CD14-positive monocyte (primary cell): ENCODE measurements around the gene MSLN. TPM values are rescaled to one million over a fixed set of nuclear protein-coding genes. Genes with fewer than 3 reads are reported as not detected.

Experiments
- DNase-seq, 3 donors: peaks; one replicate each; pipeline ENCODE4 v3.0.0-alpha.2; 2011 to 2022
- H2AFZ ChIP-seq: 2 replicates; pipeline ENCODE4 v1.6.0; 2012; ENCODE audit warnings: mild to moderate bottlenecking, low read depth, low read length, inconsistent platforms; ENCODE audit not compliant: insufficient read depth, poor library complexity, severe bottlenecking
- H3K27ac ChIP-seq, 2 donors: 1 replicate in 1 of 2; 2 replicates in 1 of 2; pipeline ENCODE4 v1.5.1; 2012 to 2013; ENCODE audit warnings: low read length in 2 of 2, control low read depth in 1 of 2, inconsistent platforms in 1 of 2, low read depth in 1 of 2, mild to moderate bottlenecking in 1 of 2
- H3K27me3 ChIP-seq, 2 donors: one replicate each; pipeline versions ENCODE4 v1.6.0 to v1.6.1; 2011 to 2013; ENCODE audit warnings: low read length in 2 of 2; ENCODE audit not compliant: control insufficient read depth in 2 of 2, insufficient read depth in 2 of 2
- H3K36me3 ChIP-seq, 2 donors: replicated peaks in 1 of 2; 1 replicate in 1 of 2; 2 replicates in 1 of 2; pipeline versions ENCODE4 v1.5.1 to v1.6.1; 2012 to 2013; ENCODE audit warnings: low read length in 2 of 2, control low read depth in 1 of 2, inconsistent platforms in 1 of 2, mild to moderate bottlenecking in 1 of 2; ENCODE audit not compliant: insufficient read depth in 2 of 2, control insufficient read depth in 1 of 2
- H3K4me1 ChIP-seq, 2 donors: 1 replicate in 1 of 2; 2 replicates in 1 of 2; pipeline versions ENCODE4 v1.5.1 to v1.6.1; 2012 to 2013; ENCODE audit warnings: low read length in 2 of 2, control low read depth in 1 of 2, inconsistent platforms in 1 of 2, mild to moderate bottlenecking in 1 of 2, moderate library complexity in 1 of 2; ENCODE audit not compliant: insufficient read depth in 2 of 2, control insufficient read depth in 1 of 2
- H3K4me2 ChIP-seq: replicated peaks from 2 replicates; pipeline ENCODE3; 2012; ENCODE audit warnings: low read length, moderate library complexity, mild to moderate bottlenecking; ENCODE audit not compliant: poor library complexity, severe bottlenecking; ENCODE audit errors: extremely low read depth
- H3K4me3 ChIP-seq, 3 experiments: fragments of 200-600 bp in 1 of 3; sonication (generic) in 1 of 3; replicated peaks in 1 of 3; 1 replicate in 2 of 3; 2 replicates in 1 of 3; pipeline ENCODE4 v1.5.1; 2011 to 2013; ENCODE audit warnings: low read length in 3 of 3, mild to moderate bottlenecking in 3 of 3, control low read depth in 2 of 3, low read depth in 2 of 3, inconsistent platforms in 1 of 3, moderate library complexity in 1 of 3
- H3K79me2 ChIP-seq: 2 replicates; pipeline ENCODE4 v1.6.0; 2012; ENCODE audit warnings: mild to moderate bottlenecking, control low read depth, inconsistent platforms, low read length, moderate library complexity; ENCODE audit not compliant: insufficient read depth
- H3K9ac ChIP-seq: 2 replicates; pipeline ENCODE4 v1.6.0; 2017; ENCODE audit warnings: low read length, mild to moderate bottlenecking; ENCODE audit not compliant: insufficient read depth, poor library complexity, severe bottlenecking
- H3K9me3 ChIP-seq, 2 donors: replicated peaks in 1 of 2; 1 replicate in 1 of 2; 2 replicates in 1 of 2; pipeline versions ENCODE4 v1.5.1 to v1.6.1; 2012 to 2013; ENCODE audit warnings: low read length in 2 of 2, control low read depth in 1 of 2; ENCODE audit not compliant: control insufficient read depth in 1 of 2, insufficient read depth in 1 of 2
- H4K20me1 ChIP-seq: 2 replicates; pipeline ENCODE4 v1.6.0; 2012; ENCODE audit warnings: mild to moderate bottlenecking, low read length, control low read depth, moderate library complexity; ENCODE audit not compliant: insufficient read depth
- H3K27ac Mint-ChIP-seq, 7 donors: one replicate each; pipeline ENCODE4 v1.8.0; 2020; ENCODE audit warnings: mild to moderate bottlenecking in 7 of 7, mixed read lengths in 7 of 7, moderate library complexity in 6 of 7, inconsistent platforms in 2 of 7
- H3K27me3 Mint-ChIP-seq, 3 donors: one replicate each; pipeline ENCODE4 v1.8.0; 2021 to 2022; ENCODE audit warnings: low read depth in 3 of 3, mild to moderate bottlenecking in 3 of 3, mixed read lengths in 3 of 3, moderate library complexity in 3 of 3, inconsistent platforms in 1 of 3
- H3K36me3 Mint-ChIP-seq, 2 donors: one replicate each; pipeline ENCODE4 v1.8.0; 2020; ENCODE audit warnings: mixed read lengths in 2 of 2, inconsistent platforms in 1 of 2, mild to moderate bottlenecking in 1 of 2
- H3K4me1 Mint-ChIP-seq: one replicate; pipeline ENCODE4 v1.8.0; 2020; ENCODE audit warnings: mild to moderate bottlenecking, mixed read lengths
- H3K4me3 Mint-ChIP-seq, 2 donors: one replicate each; pipeline ENCODE4 v1.8.0; 2020; ENCODE audit warnings: mild to moderate bottlenecking in 2 of 2, mixed read lengths in 2 of 2, moderate library complexity in 1 of 2
- H3K9me3 Mint-ChIP-seq, 7 donors: one replicate each; pipeline ENCODE4 v1.8.0; 2020 to 2022; ENCODE audit warnings: mixed read lengths in 7 of 7, mild to moderate bottlenecking in 6 of 7, moderate library complexity in 6 of 7, inconsistent platforms in 2 of 7
- WGBS: methylation state at CpG from one replicate; pipeline ENCODE4 v1.1.5; 2013; ENCODE audit warnings: missing lambda C conversion rate; ENCODE audit not compliant: insufficient coverage; 5-methylcytosine and 5-hydroxymethylcytosine counted together
- intact Hi-C, 2 donors: fragments of 100-400 bp; cut with micrococcal nuclease; formaldehyde crosslinking; loops; one replicate each; pipeline versions ENCODE4 v1.15.0 to v1.15.1; 2023
- polyA plus RNA-seq, 3 donors: library from polyadenylated mRNA; depleted of rRNA in 1 of 3; unstranded in 2 of 3; stranded (reverse) in 1 of 3; fragments of 300-500 nt in 2 of 3; fragments of >200 nt in 1 of 3; fragmentation: Illumina TruSeq in 2 of 3; gene quantifications; 1 replicate in 2 of 3; 2 replicates in 1 of 3; pipeline ENCODE4 v1.2.3, GENCODE V29; 2012 to 2021
- TF ChIP-seq, protein P1 (sequence below): fragments of 200-600 bp; IDR thresholded peaks from one replicate; pipeline ENCODE4 v1.8.0; 2022; ENCODE audit warnings: antibody characterized with exemption, mild to moderate bottlenecking

Gene MSLN
- polyA plus RNA-seq, 3 donors, result 0.07 to 0.29 TPM; not detected in 1

DNA sequence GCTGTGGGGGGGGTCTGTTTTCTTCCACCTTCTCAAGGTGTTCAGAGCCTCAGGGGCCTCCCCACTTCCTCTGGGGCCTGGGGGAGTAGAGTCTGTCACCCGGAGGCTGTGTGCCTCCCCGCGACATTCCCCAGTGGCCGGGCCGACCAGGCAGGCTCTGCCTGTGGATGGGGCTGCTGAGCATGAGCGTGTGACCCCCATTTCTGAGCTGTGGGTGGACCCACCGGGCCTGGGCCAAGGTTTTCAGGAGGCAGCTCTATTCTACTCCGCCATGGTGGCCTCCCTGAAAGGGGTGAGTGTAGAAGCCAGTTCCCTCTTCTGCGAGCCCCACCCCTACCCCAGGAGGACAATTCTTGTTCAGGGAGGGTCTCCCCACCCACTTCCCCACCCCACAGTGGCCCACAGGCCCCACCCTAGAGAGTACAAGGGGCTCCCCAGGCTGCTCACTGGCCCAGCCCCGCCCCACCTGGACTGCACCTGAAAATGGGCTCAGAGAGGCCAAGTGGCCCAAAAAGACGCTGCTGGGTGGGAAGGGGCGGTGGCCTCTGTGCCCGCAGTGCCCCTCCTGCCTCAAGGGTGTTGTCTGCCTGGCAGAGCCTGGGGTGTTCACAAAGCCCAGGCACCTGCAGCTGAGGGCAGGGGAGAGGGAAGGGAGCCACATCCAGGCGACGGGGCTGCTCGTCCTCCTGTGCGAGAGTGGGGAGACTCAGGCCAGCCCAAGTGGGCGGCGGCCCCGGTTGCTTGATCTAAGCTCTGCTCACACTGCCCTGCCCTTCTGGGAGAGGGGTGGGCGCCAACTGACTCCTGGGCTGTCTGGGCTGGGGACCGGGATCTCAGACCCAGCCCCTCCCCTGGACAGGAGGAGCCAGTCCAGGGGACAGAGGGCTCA lies 1.3 kb downstream of the MSLN start:
- Histone ChIP-seq H3K36me3 (no peaks in the 10 kb centered on the region), H2AFZ (no peak overlapping the region), H3K4me1 (peaks cover 14% of the 10 kb centered on the region in 2 donors), H3K4me2 (no peak overlapping the region), H3K27ac (no peak overlapping the region), H3K9ac (no peak overlapping the region), H3K9me3 (no peaks in the 10 kb centered on the region), H3K79me2 (no peaks in the 10 kb centered on the region), H4K20me1 (no peaks in the 10 kb centered on the region), H3K27me3 (no peaks in the 10 kb centered on the region), H3K4me3 (no peak overlapping the region)
- TF ChIP-seq, protein P1, sequence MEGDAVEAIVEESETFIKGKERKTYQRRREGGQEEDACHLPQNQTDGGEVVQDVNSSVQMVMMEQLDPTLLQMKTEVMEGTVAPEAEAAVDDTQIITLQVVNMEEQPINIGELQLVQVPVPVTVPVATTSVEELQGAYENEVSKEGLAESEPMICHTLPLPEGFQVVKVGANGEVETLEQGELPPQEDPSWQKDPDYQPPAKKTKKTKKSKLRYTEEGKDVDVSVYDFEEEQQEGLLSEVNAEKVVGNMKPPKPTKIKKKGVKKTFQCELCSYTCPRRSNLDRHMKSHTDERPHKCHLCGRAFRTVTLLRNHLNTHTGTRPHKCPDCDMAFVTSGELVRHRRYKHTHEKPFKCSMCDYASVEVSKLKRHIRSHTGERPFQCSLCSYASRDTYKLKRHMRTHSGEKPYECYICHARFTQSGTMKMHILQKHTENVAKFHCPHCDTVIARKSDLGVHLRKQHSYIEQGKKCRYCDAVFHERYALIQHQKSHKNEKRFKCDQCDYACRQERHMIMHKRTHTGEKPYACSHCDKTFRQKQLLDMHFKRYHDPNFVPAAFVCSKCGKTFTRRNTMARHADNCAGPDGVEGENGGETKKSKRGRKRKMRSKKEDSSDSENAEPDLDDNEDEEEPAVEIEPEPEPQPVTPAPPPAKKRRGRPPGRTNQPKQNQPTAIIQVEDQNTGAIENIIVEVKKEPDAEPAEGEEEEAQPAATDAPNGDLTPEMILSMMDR, result no peak
- DNase-seq, result no peak
- Mint-ChIP-seq H3K36me3 (no peaks in the 10 kb centered on the region), H3K27me3 (peaks cover 0 to 3% (median 2%) of the 10 kb centered on the region in 3 donors), H3K4me3 (no peak overlapping the region), H3K27ac (no peak overlapping the region), H3K9me3 (no peaks in the 10 kb centered on the region), H3K4me1 (peaks cover 13% of the 10 kb centered on the region)
- WGBS, result 91% methylated on average over 16 of the region's 22 CpGs
- intact Hi-C loops, result no loop called here

GRCh38 chr16:762595-763268 lies 2.2 kb downstream of the MSLN start:
- peaks cover 0 to 2% (median 1%) of the 10 kb centered on the region in 3 donors for H3K27me3 Mint-ChIP-seq
- no peaks in the 10 kb centered on the region for H3K9me3 Mint-ChIP-seq

More at GRCh38 chr16:762595-763268, 2.2 kb downstream of the MSLN start:
- H3K4me3 ChIP-seq, result no peak overlapping the region
- DNase-seq, result no peak
- peaks cover 4% of the 10 kb centered on the region for H3K4me1 Mint-ChIP-seq
- H3K9me3 ChIP-seq, result no peaks in the 10 kb centered on the region
- WGBS, result 97% methylated on average over 8 of the region's 17 CpGs
- H2AFZ ChIP-seq, result no peak overlapping the region
- H3K4me2 ChIP-seq, result no peak overlapping the region
- H3K27me3 ChIP-seq, result no peaks in the 10 kb centered on the region
- no peaks in the 10 kb centered on the region for H3K36me3 Mint-ChIP-seq
- TF ChIP-seq, protein P1, result no peak
- H3K4me1 ChIP-seq, result peaks cover 5 to 6% of the 10 kb centered on the region in 2 donors
- no peak overlapping the region for H3K27ac Mint-ChIP-seq
- intact Hi-C loops, result no loop called here
- no peak overlapping the region for H3K9ac ChIP-seq
- H3K36me3 ChIP-seq, result no peaks in the 10 kb centered on the region
- H3K4me3 Mint-ChIP-seq, result no peak overlapping the region
- H3K27ac ChIP-seq, result no peak overlapping the region
- no peaks in the 10 kb centered on the region for H4K20me1 ChIP-seq
- H3K79me2 ChIP-seq, result no peaks in the 10 kb centered on the region
